ENCODE measurements around the gene GIMAP6.

The GIMAP6 gene

GRCh38 chr7:150586068-150586784, 46.0 kb downstream of the GIMAP6 start (continued):
- TF ChIP-seq POU6F1 (CRISPR knock-in tag; IDR thresholded peaks at IDR 0.05; ENCODE audit: borderline replicate concordance, low read depth) = no peak
- TF ChIP-seq ARNTL (CRISPR knock-in tag; IDR thresholded peaks at IDR 0.05; ENCODE audit: borderline replicate concordance, low read depth) = no peak
- no peak for TF ChIP-seq PATZ1 (CRISPR knock-in tag; IDR thresholded peaks at IDR 0.05; ENCODE audit: borderline replicate concordance)
- TF ChIP-seq CREB5 (CRISPR knock-in tag; IDR thresholded peaks at IDR 0.05; ENCODE audit: low read depth) = no peak
- TF ChIP-seq BACH2 (CRISPR knock-in tag; IDR thresholded peaks at IDR 0.05; ENCODE audit: borderline replicate concordance) = no peak

- TF ChIP-seq PPARA (CRISPR knock-in tag; IDR thresholded peaks at IDR 0.05; ENCODE audit: borderline replicate concordance) (no peak), ZC3H10 (CRISPR knock-in tag; IDR thresholded peaks at IDR 0.05) (no peak), CREB5 (CRISPR knock-in tag; IDR thresholded peaks at IDR 0.05; ENCODE audit: low read depth) (no peak), TCF4 (CRISPR knock-in tag; IDR thresholded peaks at IDR 0.05; ENCODE audit: borderline replicate concordance) (no peak), TOX (CRISPR knock-in tag; IDR thresholded peaks at IDR 0.05; ENCODE audit: borderline replicate concordance) (no peak), GLIS3 (CRISPR knock-in tag; IDR thresholded peaks at IDR 0.05) (no peak), RARB (CRISPR knock-in tag; IDR thresholded peaks at IDR 0.05) (no peak), ESRRG (CRISPR knock-in tag; IDR thresholded peaks at IDR 0.05) (no peak)
Observed at GRCh38 chr7:150585199-150585598, 47.0 kb downstream of the GIMAP6 start.

DNA sequence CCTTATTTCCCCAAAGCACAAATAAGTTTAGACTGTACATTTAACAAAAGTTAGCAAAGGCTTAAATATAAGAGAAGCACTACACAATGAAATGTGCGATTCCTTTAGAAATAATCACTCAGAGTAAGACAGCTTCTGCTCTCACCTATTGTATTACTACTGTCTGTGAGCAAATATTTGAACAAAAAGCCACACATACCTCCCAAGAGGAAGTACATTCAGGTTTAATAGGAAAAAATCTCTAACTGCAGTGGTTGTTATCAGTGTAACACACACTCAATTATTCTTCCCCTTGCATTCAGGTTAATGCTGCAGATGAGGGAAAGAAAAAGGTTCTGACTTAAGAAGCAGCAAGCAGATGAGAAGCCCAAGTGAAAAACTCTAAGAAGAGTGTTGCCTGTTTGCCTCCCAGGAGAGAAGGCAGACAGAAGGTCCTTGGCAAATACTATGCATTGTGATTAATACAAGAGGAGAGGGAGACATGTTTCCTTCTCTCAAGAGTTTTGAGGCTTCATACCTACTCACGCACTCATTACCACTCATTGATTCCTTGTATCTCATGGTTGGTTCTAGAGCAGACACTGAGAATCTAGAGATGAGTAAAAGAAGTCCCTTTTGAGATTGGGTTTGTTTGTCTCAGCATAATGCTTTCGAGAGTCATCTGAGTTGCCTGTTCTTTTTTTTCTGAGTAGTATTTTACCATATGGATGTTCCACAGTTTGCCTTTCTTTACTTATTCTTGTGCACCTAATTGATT, 51.4 kb downstream of the GIMAP6 start:
- no peak for ATAC-seq
- TF ChIP-seq SNAI2 (CRISPR knock-in tag; IDR thresholded peaks at IDR 0.05) (no peak), PPARA (CRISPR knock-in tag; IDR thresholded peaks at IDR 0.05; ENCODE audit: borderline replicate concordance) (no peak), TOX (CRISPR knock-in tag; IDR thresholded peaks at IDR 0.05; ENCODE audit: borderline replicate concordance) (no peak), OSR1 (CRISPR knock-in tag; IDR thresholded peaks at IDR 0.05) (no peak), POU6F1 (CRISPR knock-in tag; IDR thresholded peaks at IDR 0.05; ENCODE audit: borderline replicate concordance, low read depth) (no peak), CSDC2 (CRISPR knock-in tag; IDR thresholded peaks at IDR 0.05) (no peak), ZFP3 (CRISPR knock-in tag; IDR thresholded peaks at IDR 0.05) (no peak), ISL1 (CRISPR knock-in tag; IDR thresholded peaks at IDR 0.05) (no peak), CREB5 (CRISPR knock-in tag; IDR thresholded peaks at IDR 0.05; ENCODE audit: low read depth) (no peak), PATZ1 (CRISPR knock-in tag; IDR thresholded peaks at IDR 0.05; ENCODE audit: borderline replicate concordance) (no peak), ZNF70 (CRISPR knock-in tag; IDR thresholded peaks at IDR 0.05) (no peak), GLIS3 (CRISPR knock-in tag; IDR thresholded peaks at IDR 0.05) (no peak), ZFP30 (CRISPR knock-in tag; IDR thresholded peaks at IDR 0.05) (no peak), ZC3H10 (CRISPR knock-in tag; IDR thresholded peaks at IDR 0.05) (no peak), RARB (CRISPR knock-in tag; IDR thresholded peaks at IDR 0.05) (no peak), ARNTL (CRISPR knock-in tag; IDR thresholded peaks at IDR 0.05; ENCODE audit: borderline replicate concordance, low read depth) (no peak), BACH2 (CRISPR knock-in tag; IDR thresholded peaks at IDR 0.05; ENCODE audit: borderline replicate concordance) (no peak)
- TF ChIP-seq, protein P1, sequence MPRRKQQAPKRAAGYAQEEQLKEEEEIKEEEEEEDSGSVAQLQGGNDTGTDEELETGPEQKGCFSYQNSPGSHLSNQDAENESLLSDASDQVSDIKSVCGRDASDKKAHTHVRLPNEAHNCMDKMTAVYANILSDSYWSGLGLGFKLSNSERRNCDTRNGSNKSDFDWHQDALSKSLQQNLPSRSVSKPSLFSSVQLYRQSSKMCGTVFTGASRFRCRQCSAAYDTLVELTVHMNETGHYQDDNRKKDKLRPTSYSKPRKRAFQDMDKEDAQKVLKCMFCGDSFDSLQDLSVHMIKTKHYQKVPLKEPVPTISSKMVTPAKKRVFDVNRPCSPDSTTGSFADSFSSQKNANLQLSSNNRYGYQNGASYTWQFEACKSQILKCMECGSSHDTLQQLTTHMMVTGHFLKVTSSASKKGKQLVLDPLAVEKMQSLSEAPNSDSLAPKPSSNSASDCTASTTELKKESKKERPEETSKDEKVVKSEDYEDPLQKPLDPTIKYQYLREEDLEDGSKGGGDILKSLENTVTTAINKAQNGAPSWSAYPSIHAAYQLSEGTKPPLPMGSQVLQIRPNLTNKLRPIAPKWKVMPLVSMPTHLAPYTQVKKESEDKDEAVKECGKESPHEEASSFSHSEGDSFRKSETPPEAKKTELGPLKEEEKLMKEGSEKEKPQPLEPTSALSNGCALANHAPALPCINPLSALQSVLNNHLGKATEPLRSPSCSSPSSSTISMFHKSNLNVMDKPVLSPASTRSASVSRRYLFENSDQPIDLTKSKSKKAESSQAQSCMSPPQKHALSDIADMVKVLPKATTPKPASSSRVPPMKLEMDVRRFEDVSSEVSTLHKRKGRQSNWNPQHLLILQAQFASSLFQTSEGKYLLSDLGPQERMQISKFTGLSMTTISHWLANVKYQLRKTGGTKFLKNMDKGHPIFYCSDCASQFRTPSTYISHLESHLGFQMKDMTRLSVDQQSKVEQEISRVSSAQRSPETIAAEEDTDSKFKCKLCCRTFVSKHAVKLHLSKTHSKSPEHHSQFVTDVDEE (CRISPR knock-in tag; IDR thresholded peaks at IDR 0.05) = no peak

More at GRCh38 chr7:150585199-150585598, 47.0 kb downstream of the GIMAP6 start:
- ATAC-seq = no peak
